Measurements from ENCODE around the gene PDE10A. TPM values are rescaled to one million over a fixed set of nuclear protein-coding genes. Genes with fewer than 3 reads are reported as not detected.

Gene PDE10A
- total and polyA plus RNA-seq, 9 of the 15 experiments (the other 6 are each of a cell fraction or from before 2014, with no cell fraction given) = 0.04 TPM; not detected in 8

- peaks cover 3% of the 10 kb centered on the region; the same call in 1 of the 2 replicates for H3K9me3 ChIP-seq (replicated peaks; ENCODE audit: control insufficient read depth, insufficient read depth, low read depth, low read length)
- ATAC-seq = no peak
- CTCF ChIA-PET (ENCODE audit: low intra/inter-chr PET ratio) = no interaction called here
- DNase-seq (ENCODE audit: extremely low read depth in 1 of 4, low spot score in 3 of 4) = no peak
- H4K20me1 ChIP-seq (replicated peaks; ENCODE audit: control insufficient read depth, insufficient read depth, low read length) = no peaks in the 10 kb centered on the region
- H3K27me3 ChIP-seq (ENCODE audit: control insufficient read depth in 2 of 2, insufficient read depth in 2 of 2, low read length in 2 of 2) = no peaks in the 10 kb centered on the region
- no peak overlapping the region for H3K4me3 ChIP-seq
- H3K79me2 ChIP-seq (ENCODE audit: control insufficient read depth, insufficient read depth, low read length) = no peaks in the 10 kb centered on the region
- no peak for FAIRE-seq
- in situ Hi-C loops (cut with MboI) = no loop called here
- no peak overlapping the region for H3K9ac ChIP-seq (ENCODE audit: insufficient read depth in 1 of 2, low read depth in 2 of 2, low read length in 2 of 2)
- H3K4me2 ChIP-seq (ENCODE audit: insufficient read depth, low read length) = no peak overlapping the region
- no peaks in the 10 kb centered on the region for H3K9me1 ChIP-seq (ENCODE audit: control insufficient read depth, insufficient read depth, low read length)
- no TSS peak for BruUV-seq (replicated peaks)
- intact Hi-C loops (cut with micrococcal nuclease) = no loop called here
- no peaks in the 10 kb centered on the region for H3K4me1 ChIP-seq (replicated peaks in 1 of 2; ENCODE audit: control insufficient read depth in 2 of 2, insufficient read depth in 2 of 2, low read length in 2 of 2)
- no peak overlapping the region for H2AFZ ChIP-seq (ENCODE audit: low read depth, low read length)
- H3K36me3 ChIP-seq (ENCODE audit: control insufficient read depth, insufficient read depth, low read length) = no peaks in the 10 kb centered on the region
- 0% methylated on average over 1 of the region's 1 CpG for WGBS (ENCODE audit: insufficient coverage, low coverage, missing lambda C conversion rate)
- H3K27ac ChIP-seq (ENCODE audit: extremely low read depth, low read depth, low read length) = no peak overlapping the region
- POLR2A ChIA-PET = no interaction called here
- TF ChIP-seq BRF1 (IDR thresholded peaks at IDR 0.05; ENCODE audit: borderline replicate concordance, extremely low read depth, insufficient read length) (no peak), SP2 (IDR thresholded peaks at IDR 0.05; ENCODE audit: extremely low read depth, low read depth, low read length, poor library complexity, severe bottlenecking) (no peak), SMARCC2 (IDR thresholded peaks at IDR 0.05; ENCODE audit: low read depth) (no peak), MNT (conservative IDR thresholded peaks at IDR 0.05) (no peak), PRMT5 (CRISPR knock-in tag; IDR thresholded peaks at IDR 0.05) (no peak), JUND (IDR thresholded peaks at IDR 0.05; ENCODE audit: borderline replicate concordance, low read depth, low read length) (no peak), JUND (tag; IDR thresholded peaks at IDR 0.05; ENCODE audit: borderline replicate concordance, low read depth, low read length) (no peak), MBD1 (CRISPR knock-in tag; IDR thresholded peaks at IDR 0.05) (no peak), ZNF436 (CRISPR knock-in tag; IDR thresholded peaks at IDR 0.05) (no peak), SMAD3 (CRISPR knock-in tag; conservative IDR thresholded peaks at IDR 0.05) (no peak), ARNT (IDR thresholded peaks at IDR 0.05) (no peak), USF1 (CRISPR knock-in tag; IDR thresholded peaks at IDR 0.05) (no peak), DACH1 (IDR thresholded peaks at IDR 0.05; ENCODE audit: partially characterized antibody) (no peak), CBFA2T3 (IDR thresholded peaks at IDR 0.05) (no peak), ZNF449 (CRISPR knock-in tag; IDR thresholded peaks at IDR 0.05) (no peak), ZNF212 (CRISPR knock-in tag; IDR thresholded peaks at IDR 0.05) (no peak), L3MBTL2 (IDR thresholded peaks at IDR 0.05) (no peak), DLX4 (CRISPR knock-in tag; IDR thresholded peaks at IDR 0.05) (no peak), SMARCA4 (IDR thresholded peaks at IDR 0.05) (no peak)
Observed at GRCh38 chr6:165321555-165322145, 341.4 kb downstream of the PDE10A start.
